Epithelial cell of esophagus (primary cell): ENCODE results near the gene OTX1.
"Not testable (repeated sequence)": the region's sequence is repeated elsewhere in the genome, so short reads cannot be mapped to it uniquely, and the experiment has no call there.

Experiments used
- DNase-seq: peaks from one replicate; pipeline ENCODE4 v3.0.0; 2010; ENCODE audit warnings: low read depth
- H3K4me3 ChIP-seq: 2 replicates; pipeline ENCODE4 v1.5.1; 2011; ENCODE audit warnings: mild to moderate bottlenecking, low read length, control low read depth
- TF ChIP-seq, protein P1 (sequence below): IDR thresholded peaks from 2 replicates; pipeline ENCODE4 v1.5.1; 2011; ENCODE audit warnings: low read depth, mild to moderate bottlenecking, low read length, control low read depth, inconsistent platforms; ENCODE audit not compliant: insufficient read depth; ENCODE audit errors: missing control alignments

The OTX1 gene

DNA sequence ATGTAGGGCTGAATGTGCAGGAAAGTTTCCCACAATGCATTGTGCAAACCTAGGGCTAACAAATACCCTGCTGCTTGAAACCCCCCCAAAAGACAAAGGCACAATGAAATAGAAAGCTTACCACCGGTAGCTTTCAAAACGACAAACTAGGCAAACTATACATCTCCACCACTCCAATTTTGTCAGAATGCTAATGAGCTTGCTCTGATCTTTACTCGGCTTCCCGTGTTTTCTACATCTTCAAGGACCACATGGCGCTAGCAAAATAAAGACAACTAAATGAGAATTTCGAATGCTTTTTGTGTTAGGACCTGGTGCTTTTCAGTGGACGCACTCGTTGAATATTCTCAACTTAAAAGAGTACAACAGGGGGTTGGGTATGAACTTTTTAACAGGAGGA is 37.2 kb upstream of the OTX1 start:
- TF ChIP-seq, protein P1, sequence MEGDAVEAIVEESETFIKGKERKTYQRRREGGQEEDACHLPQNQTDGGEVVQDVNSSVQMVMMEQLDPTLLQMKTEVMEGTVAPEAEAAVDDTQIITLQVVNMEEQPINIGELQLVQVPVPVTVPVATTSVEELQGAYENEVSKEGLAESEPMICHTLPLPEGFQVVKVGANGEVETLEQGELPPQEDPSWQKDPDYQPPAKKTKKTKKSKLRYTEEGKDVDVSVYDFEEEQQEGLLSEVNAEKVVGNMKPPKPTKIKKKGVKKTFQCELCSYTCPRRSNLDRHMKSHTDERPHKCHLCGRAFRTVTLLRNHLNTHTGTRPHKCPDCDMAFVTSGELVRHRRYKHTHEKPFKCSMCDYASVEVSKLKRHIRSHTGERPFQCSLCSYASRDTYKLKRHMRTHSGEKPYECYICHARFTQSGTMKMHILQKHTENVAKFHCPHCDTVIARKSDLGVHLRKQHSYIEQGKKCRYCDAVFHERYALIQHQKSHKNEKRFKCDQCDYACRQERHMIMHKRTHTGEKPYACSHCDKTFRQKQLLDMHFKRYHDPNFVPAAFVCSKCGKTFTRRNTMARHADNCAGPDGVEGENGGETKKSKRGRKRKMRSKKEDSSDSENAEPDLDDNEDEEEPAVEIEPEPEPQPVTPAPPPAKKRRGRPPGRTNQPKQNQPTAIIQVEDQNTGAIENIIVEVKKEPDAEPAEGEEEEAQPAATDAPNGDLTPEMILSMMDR: no peak
- H3K4me3 ChIP-seq: no peak overlapping the region
- no peak for DNase-seq

DNA sequence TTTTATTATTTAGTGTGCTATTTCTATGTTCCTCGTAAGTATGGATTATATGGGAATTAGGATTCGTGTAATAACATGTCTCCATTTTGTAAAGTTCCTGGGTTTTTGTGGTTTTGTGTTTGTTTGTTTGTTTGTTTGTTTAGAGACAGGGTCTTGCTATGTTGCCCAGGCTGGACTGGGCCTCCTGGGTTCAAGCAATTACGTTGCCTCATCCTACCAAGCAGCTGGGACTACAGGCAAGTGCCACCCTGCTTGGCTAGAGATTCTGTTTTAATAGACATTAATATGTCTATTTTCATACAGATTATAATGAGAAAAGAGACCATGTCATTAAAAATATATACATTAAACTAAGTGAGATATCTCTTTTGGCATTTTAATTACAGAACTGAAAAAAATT is 35.2 kb upstream of the OTX1 start:
- no peak for DNase-seq
- TF ChIP-seq, protein P1: no peak
- no peak overlapping the region for H3K4me3 ChIP-seq

DNA sequence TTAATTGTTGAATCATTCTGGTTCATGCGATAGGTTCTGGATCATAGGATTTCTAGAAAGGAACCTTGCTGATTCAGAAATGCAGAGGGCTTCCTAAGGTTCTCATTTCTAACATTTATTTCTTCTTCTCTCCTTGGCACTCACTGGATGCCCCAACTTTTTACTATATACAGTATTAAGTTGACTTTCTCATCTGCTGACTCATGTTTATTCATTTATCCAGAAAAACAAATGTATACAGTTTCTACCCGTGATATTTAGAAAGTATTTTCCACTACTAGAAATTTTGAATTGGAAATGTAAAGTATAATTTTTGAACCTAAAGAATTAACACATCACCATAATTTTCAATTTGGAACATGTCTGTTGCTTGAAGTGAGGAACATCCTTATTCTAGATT is 32.2 kb upstream of the OTX1 start:
- H3K4me3 ChIP-seq: no peak overlapping the region
- DNase-seq: no peak
- TF ChIP-seq, protein P1: no peak

DNA sequence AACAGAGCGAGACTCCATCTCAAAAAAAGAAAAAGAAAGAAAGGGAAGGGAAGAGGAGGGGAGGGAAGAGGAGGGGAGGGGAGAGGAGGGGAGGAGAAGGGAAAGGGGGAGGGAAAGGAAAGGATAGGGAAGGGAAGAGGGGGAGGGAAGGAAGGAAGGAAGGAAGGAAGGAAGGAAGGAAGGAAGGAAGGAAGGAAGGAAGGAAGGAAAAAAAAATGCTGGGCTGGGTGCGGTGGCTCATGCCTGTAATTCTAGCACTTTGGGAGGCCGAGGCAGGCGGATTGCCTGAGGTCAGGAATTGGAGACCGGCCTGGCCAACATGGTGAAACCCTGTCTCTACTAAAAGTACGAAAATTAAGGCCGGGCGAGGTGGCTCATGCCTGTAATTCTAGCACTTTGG is 30.9 kb upstream of the OTX1 start:
- DNase-seq, H3K4me3 ChIP-seq: not testable (repeated sequence)

DNA sequence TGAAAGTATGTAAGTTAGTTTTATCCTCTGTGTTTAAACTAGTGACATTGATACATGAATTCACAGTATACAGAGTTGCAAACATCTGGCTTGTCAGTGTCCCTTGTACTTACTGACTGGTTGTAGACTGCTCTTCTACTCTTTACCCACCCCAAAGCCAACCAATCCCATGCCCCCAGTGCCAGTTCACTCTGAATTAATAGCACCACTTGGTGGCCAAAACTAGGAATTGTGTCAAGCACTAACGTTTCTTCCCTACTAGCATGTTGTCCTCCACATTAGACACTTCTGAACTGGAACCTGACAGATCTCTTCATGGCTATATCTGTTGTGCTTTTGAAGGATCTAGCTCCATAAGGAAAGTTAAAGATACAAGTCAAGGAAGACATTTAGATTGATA is 27.2 kb upstream of the OTX1 start:
- H3K4me3 ChIP-seq: no peak overlapping the region
- DNase-seq: peak; percentile 51
- TF ChIP-seq, protein P1: peak; percentile 33

DNA sequence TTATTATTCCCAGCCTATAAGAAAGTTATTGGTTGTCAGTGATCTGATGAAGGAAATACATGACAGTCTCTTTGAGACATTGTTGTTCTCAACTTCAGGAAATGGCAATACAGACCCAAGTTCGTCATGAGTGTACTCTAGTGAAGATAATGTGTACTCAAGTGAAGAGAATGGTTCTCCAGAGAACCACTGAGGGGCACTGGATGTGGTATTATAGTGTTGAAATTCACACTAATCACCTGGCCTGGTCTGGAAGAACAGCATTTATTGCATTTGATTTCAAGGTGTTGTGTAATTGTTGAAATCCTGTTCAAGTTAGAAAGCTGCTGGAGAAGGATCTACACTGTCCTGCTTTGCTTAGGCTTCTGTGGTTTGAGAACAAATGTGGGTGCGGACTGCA is 23.4 kb upstream of the OTX1 start:
- H3K4me3 ChIP-seq: no peak overlapping the region
- DNase-seq: no peak
- TF ChIP-seq, protein P1: no peak

DNA sequence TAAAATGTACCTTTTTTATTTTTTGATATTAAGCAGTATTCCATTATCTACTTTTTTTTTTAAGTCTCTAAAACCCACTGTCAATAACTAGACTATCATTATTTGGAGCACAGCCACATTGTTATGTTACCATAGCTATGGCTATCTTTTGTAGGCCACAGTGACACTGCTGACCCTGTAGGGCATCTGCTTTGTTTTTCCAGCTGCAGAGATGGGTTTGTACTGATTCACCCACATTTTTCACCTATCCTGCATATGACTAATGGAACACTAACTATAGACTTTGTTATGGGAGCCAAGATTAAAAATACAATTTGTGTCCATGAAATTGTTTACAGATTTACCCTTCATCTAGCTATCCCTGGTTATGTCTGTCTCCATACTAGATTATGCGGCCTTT is 21.6 kb upstream of the OTX1 start:
- H3K4me3 ChIP-seq: no peak overlapping the region
- TF ChIP-seq, protein P1: no peak
- peak; percentile 46 for DNase-seq

DNA sequence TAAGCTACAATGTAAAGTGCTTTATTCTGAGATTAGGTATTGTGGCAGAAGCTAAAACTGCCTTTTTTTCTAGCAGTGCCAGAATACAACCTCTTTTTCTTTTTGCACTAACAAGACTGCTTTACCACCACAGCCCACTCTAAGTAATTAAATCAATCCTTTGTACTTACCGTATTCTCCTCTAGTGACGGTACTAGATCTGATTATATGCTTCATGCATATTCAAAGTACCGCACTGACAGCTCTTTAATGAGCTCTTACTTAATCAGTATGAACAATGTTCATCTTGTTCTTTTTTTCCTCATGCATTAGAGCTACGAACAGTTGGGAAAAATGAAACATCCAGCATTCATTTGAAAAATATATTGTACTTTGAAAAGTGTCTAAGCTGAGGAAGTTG is 16.1 kb upstream of the OTX1 start:
- no peak for DNase-seq
- H3K4me3 ChIP-seq: no peak overlapping the region
- TF ChIP-seq, protein P1: no peak
